K562 (cell line): Measurements from ENCODE around the gene ANKRD1. TPM values are rescaled to one million over a fixed set of nuclear protein-coding genes. Genes with fewer than 3 reads are reported as not detected.

Experiments
- BRD4 ChIP-seq: fragments of 200-600 bp; sonication (generic); IDR thresholded peaks from 2 replicates; pipeline ENCODE4 v1.6.1; 2017; ENCODE audit warnings: inconsistent platforms
- CC2D1A ChIP-seq: fragments of 450-650 bp; IDR thresholded peaks from 2 replicates; pipeline ENCODE4 v1.6.1; 2017; ENCODE audit warnings: mild to moderate bottlenecking
- CXXC5 ChIP-seq: fragments of 250-450 bp; sonication (Bioruptor Pico); IDR thresholded peaks from 2 replicates; pipeline ENCODE4 v1.8.0; 2022; ENCODE audit warnings: inconsistent platforms, mild to moderate bottlenecking, moderate library complexity
- DACH1 ChIP-seq: fragments of 450-650 bp; IDR thresholded peaks from 2 replicates; pipeline ENCODE4 v1.6.1; 2018; ENCODE audit not compliant: partially characterized antibody
- GTF2E2 ChIP-seq: fragments of 200-800 bp; sonication (Bioruptor generic); IDR thresholded peaks from 2 replicates; pipeline ENCODE4 v1.6.1; 2016; ENCODE audit warnings: missing genetic modification characterization, missing compliant biosample characterization
- MTA1 ChIP-seq: fragments of 450-650 bp; IDR thresholded peaks from 2 replicates; pipeline ENCODE4 v1.6.1; 2017; ENCODE audit warnings: borderline replicate concordance
- MYNN ChIP-seq, 2 experiments: sonication (generic); formaldehyde crosslinking in 1 of 2; IDR thresholded peaks; 2 replicates each; pipeline versions ENCODE4 v1.5.0 to v1.6.1; 2016 to 2020; ENCODE audit warnings: antibody characterized with exemption in 1 of 2, missing genetic modification reagents in 1 of 2
- NFXL1 ChIP-seq: fragments of 450-650 bp; formaldehyde crosslinking; IDR thresholded peaks from 2 replicates; pipeline ENCODE4 v1.4.0; 2021; ENCODE audit warnings: mild to moderate bottlenecking
- NUFIP1 ChIP-seq: fragments of 450-650 bp; IDR thresholded peaks from 2 replicates; pipeline ENCODE4 v1.6.1; 2018; ENCODE audit not compliant: partially characterized antibody
- PRDM10 ChIP-seq: fragments of 450-650 bp; IDR thresholded peaks from 2 replicates; pipeline ENCODE4 v1.6.1; 2018; ENCODE audit not compliant: partially characterized antibody
- SIN3B ChIP-seq: fragments of 450-650 bp; IDR thresholded peaks from 2 replicates; pipeline ENCODE4 v1.6.1; 2017; ENCODE audit warnings: low read depth, mild to moderate bottlenecking, moderate library complexity
- SMARCC2 ChIP-seq: fragments of 450-650 bp; IDR thresholded peaks from 2 replicates; pipeline ENCODE4 v1.6.1; 2017; ENCODE audit warnings: antibody characterized with exemption, moderate library complexity, mild to moderate bottlenecking, low read depth
- ZBED1 ChIP-seq: IDR thresholded peaks from 2 replicates; pipeline ENCODE4 v1.6.1; 2014
- ZBTB1 ChIP-seq: sonication (generic); formaldehyde crosslinking; IDR thresholded peaks from 2 replicates; pipeline ENCODE4 v1.8.1; 2023; ENCODE audit warnings: missing genetic modification reagents, low read depth, mild to moderate bottlenecking, borderline replicate concordance
- ZNF512 ChIP-seq: IDR thresholded peaks from 2 replicates; pipeline ENCODE4 v1.6.1; 2016; ENCODE audit warnings: missing genetic modification characterization, missing compliant biosample characterization
- polyA plus RNA-seq, 8 experiments: library from polyadenylated mRNA; depleted of rRNA in 4 of 8; stranded (reverse) in 5 of 8; unstranded in 3 of 8; fragments of >200 nt; fragmentation: Nextera tagmentation in 2 of 8; fragmentation: Illumina TruSeq in 1 of 8; extraction: Ambion mirVana in 2 of 8; extraction: Trizol in 1 of 8; gene quantifications; 2 replicates each; pipeline versions ENCODE4 v1.2.1 to v1.2.3, GENCODE V29; 2011 to 2014; ENCODE audit warnings: inconsistent platforms in 1 of 8, missing spikeins in 1 of 8
- total RNA-seq, 7 experiments: library from RNA; depleted of rRNA in 6 of 7; stranded (reverse); fragments of >200 nt in 6 of 7; fragmentation: Illumina TruSeq in 2 of 7; extraction: Trizol in 2 of 7; gene quantifications; 2 replicates each; pipeline versions ENCODE4 v1.2.1 to v1.2.3, GENCODE V29; 2011 to 2021; ENCODE audit warnings: low replicate concordance in 1 of 7

ANKRD1 gene
- total and polyA plus RNA-seq, 9 of the 15 experiments (the other 6 are each of a cell fraction or from before 2014, with no cell fraction given) = not detected

- TF ChIP-seq PRDM10 (no peak), CXXC5 (no peak), CC2D1A (no peak), NUFIP1 (no peak), MYNN (IDR thresholded peaks at IDR 0.05) (no peak), MYNN (CRISPR knock-in tag; IDR thresholded peaks at IDR 0.05) (no peak), ZBED1 (no peak), SIN3B (no peak), GTF2E2 (no peak), NFXL1 (CRISPR knock-in tag) (no peak), SMARCC2 (no peak), DACH1 (no peak), ZBTB1 (CRISPR knock-in tag) (no peak), BRD4 (no peak), MTA1 (no peak), ZNF512 (tag) (no peak)
- TF ChIP-seq, all 486 proteins: peak for 0
These were observed 47.6 kb upstream of the ANKRD1 start (continued) for GRCh38 chr10:90968328-90969081.
